GM21723 (cell line): Measurements from ENCODE around the gene CAMTA1.
"Not testable (repeated sequence)": the region's sequence is repeated elsewhere in the genome, so short reads cannot be mapped to it uniquely, and the experiment has no call there.

Experiments used
- ATAC-seq: cut with Tn5 transposase; IDR thresholded peaks from one replicate; pipeline ENCODE4 v1.9.1; 2021; ENCODE audit warnings: mild to moderate bottlenecking, moderate library complexity; ENCODE audit not compliant: unreplicated experiment

Gene CAMTA1

DNA sequence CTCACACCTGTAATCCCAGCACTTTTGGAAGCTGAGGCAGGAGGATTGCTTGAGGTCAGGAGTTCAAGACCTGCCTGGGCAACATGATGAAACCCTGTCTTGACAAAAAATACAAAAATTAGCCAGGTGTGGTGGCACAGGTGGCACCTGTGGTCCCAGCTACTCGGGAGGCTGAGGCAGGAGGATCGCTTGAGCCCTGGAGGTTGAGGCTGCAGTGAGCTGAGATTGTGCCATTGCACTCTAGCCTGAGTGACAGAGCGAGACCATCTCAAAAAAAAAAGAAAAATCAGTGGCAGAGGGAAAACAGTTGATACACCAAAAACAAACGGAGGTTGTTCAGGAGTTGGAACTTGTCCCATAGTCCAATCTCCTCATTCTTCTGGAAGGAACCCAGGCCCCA, 904.1 kb downstream of the CAMTA1 start:
- not testable (repeated sequence) for ATAC-seq

DNA sequence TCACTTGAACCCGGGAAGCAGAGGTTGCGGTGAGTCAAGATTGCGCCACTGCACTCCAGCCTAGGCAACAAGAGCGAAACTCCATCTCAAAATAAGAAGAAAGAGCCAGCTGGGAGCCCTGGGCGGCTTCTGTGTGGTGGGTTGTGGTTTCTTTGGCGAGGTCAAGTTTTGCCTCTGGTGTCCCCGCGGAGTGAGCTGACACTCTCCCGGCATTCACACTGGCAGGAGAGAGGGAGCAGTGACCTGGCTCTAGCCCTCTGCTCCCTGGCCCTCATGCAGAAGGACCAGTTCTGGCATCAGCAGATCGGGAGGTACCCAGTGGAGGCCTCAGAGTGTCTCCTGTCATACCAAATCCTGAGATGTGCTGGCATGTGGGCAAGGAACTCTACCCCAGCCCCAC, 904.8 kb downstream of the CAMTA1 start:
- no peak for ATAC-seq

DNA sequence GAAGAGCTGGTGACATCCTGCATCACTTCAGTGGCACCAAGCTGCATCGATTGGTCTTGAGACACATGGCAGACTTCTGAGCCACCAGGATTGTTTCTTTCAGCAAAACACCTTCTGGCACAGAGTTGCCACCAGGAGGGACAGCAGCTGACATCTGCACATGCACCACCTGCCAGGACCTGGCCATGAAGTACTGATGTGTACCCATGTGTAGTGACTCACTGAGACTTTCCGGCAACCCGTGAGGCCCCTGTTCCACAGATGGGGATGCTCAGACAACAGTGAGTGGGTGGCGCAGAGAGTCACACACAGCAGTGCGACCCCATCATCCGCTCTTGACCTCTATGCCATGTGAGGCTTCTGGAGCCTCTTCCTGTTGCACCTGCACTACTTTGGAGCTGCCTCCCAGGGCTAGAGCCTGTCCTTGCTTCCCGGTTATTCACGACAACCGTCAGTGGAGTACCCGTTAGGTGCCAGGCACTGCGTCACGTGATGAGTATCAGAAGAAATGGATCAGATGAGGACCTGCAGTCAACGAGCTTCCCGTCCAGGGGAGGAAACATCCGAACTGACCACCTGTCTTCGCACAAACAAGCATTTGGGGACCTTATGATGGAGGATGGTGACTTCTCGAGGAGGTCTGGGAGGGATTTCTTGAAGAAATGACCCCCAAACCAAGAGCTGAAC, 905.4 kb downstream of the CAMTA1 start:
- no peak for ATAC-seq

DNA sequence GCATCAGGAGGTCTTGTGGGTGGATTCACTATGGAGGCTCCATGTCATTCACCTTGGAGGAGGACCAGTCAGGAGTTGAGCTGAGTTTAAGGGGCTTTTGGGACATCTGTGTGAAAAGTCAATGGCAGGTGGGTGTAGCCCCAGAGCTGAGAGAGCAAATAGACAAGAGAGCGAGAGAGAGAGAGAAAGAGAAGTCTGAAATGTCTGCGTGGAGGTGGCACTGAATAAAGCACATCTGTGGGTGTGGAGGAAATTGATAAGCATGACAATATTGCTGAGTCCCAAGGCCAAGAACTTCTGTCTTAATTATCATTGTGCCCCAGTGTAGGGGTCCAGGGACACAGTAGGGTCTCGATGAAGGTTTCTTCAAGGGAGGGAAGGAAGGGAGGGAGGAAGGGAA, 906.3 kb downstream of the CAMTA1 start:
- no peak for ATAC-seq

DNA sequence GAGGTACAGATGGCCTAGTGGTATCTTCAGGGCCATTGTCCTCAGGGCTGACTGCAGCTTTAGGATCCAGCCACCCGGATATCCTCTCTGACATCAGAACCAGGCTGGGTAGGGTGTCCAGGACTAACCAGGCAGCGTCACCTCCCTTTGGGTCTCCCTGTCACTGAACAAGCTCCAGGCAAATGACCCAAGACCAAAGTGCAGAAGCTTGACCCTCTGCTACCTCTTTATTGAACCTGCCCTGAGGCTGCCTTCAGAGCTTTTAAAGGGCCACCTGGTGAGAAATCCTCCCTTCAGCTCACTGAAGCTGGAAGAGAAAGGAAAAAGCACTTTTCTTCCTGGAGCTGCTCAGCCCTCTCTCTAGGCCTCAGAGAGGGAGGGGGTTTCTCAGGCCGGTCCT, 906.8 kb downstream of the CAMTA1 start:
- no peak for ATAC-seq

DNA sequence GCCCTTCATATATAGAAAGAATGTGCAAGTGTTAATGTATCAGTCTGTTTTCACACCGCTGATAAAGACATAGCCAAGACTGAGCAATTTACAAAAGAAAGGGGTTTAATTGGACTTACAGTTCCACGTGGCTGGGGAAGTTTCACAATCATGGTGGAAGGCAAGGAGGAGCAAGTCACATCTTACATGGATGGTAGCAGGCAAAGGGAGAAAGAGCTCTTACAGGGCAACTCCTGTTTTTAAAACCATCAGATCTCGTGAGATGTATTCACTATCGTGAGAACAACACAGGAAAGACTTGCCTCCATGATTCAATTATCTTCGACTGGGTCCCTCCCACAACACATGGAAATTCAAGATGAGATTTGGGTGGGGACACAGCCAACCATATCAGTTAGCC, 907.8 kb downstream of the CAMTA1 start:
- not testable (repeated sequence) for ATAC-seq

DNA sequence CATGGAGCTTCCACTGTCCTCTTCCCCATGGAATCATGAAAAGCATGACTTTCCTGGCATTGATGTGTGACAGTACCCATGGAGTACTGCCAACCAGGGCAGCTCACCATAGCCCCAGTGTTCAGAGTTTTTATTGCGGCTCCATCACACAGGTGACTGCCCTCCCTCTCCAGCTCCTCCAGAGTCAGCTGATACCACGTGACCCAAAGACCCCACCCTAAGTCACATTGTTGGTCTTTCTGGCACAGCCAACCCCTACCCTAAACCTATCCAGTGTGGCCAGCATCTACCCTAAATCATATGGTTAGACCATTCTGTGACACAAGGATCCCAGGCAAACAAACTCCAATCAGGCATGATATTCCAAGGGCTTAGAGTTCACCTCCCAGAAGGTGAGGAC, 908.4 kb downstream of the CAMTA1 start:
- ATAC-seq = no peak

DNA sequence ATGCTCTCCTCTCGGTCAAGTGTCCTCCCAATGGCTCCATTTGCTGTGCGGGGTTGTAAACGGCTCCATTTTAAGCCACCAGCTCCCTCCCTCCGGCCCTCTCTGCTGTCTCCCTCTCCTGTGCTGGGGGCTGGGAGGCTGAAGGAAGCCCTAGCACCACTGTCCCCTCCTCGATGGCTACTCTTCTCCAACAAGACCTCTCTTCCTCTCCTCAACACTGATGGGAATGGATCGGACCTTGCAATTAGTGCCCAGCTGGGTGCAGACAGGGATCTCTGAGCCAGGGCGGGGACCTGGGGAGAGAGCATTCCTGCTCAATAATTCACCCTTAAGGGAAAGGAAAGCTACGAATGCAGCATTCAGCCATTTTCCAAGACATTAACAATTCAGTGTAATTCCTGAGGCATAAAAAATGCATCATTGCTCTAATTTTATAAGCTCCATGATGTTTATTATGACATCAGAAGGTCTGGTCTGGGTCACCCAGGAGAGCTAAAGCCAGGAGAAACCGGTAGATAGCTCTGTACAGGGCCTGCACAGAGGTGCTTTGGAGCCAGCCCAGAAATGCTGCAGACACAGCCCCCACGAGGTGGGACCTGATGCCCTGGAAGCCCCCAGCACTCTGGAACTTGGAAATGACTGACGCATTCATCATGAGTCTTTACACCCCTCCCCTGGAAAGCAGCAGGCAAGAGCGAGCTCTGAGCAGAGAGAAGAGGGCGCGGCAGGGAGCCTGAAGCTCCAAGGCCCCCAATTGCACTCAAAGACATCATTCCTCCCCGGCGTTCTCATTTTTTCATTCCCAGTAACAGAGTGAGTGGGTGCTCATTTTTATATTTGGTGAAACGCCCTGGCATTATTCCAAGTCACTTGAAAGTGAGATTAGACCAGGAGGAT, 909.6 kb downstream of the CAMTA1 start:
- no peak for ATAC-seq

DNA sequence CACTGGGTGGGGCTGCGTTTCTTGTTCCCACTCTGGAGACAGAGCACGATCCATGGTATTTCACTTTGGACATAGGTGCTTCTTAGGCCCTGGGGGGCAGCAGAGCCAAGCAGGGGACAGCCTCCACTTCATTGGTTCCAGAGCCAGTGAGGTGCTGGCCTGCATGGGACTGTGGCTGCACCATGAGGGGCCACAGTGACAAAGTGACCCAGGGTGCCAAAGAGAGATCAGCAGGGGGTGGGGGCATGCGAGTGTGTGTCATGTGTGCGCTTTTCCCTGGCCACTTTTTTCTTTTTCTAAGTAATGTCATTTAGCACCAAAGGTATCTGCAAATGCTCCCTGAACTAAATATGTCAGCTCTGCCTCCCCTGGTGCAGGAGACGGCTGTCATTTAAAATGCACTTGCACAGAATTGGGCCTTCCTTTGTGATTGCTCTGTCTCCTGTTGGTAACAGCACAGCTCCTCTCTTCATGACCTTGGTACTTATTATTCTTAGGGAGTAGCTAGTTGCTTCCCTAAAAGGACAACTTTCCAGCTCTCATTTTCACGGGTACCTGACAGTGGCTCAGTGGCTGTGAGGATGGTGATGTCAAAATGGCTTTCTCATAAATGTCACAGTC, 910.4 kb downstream of the CAMTA1 start:
- no peak for ATAC-seq

DNA sequence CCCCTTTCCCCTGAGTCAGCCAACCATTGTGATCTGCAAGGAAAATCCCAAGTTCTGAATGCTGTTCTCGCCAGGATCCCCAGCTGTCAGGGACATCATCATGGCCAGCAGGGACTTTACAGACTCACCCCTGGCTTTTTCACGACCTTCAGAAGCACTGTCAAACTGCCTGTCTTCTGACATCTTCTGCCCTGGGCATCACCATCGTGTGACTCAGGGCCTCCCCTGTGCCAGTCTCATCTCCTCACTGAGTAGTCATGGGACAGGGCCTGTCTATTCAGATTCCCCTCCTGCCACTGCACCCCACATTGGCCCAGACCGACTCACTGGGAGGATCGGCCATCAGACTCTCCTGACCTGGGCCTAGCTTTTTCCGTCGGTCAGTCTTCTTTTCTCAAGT, 913.4 kb downstream of the CAMTA1 start:
- ATAC-seq = no peak

DNA sequence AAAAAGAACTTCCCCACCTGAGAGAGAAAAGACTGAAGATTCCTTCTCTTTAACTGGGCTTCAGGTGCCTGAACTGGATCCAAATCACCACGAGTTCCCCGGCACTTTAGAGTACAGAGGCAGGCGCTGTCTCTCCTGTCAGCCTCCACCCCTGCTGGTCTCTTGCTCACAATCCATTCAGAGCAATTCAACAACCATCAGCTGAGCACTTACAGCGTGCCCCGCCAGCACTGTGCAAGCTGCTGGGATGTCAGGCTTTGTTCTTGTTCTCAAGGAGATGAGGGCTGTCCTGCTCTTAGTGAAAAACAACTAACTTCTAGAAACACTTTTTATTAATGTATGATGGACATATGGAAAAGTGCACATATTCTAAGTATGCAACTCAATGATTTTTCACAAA, 917.1 kb downstream of the CAMTA1 start:
- no peak for ATAC-seq

DNA sequence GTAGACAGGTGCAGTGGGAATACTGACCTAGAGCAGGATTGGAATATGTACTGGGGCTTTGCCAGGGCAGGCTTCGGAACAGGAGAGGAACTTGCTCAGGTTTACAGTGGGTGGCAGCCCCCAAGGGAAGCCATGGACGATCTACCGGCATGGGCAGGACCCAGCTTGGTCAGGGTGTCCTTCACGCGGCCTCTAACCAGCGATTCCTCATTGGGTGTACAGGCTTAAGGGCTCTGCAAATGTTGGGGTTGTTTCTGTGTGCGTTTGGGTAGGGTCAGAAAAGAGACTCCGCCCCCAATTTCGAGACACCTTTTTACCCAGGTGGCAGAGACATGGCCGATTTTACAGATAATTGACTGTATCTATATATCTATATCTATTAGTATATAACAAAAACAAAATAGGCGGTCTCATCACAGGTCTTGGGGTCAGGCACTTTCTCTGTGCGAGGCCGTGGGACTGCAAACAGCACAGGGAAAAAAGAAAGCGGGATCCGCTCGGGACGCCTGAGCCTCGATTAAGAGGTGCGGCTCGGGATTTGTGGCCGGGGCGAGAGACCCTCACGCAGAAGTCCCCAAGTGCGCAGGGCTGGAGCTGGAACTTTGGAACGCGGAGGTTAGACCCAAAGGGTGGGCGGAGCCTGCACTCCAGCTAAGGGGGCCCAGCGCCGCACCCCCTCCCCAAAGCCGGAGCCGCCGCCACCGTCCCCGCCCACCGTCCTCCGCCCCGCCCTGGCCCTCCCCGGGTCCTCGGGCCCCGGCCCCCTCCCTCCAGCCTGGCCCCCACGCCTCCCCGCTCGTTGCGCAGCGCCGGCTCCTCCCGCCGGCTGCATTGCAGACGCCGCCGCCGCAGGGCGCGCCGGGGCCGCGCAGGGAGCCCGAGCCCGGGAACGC, 918.3 kb downstream of the CAMTA1 start:
- ATAC-seq = peak; percentile 14

DNA sequence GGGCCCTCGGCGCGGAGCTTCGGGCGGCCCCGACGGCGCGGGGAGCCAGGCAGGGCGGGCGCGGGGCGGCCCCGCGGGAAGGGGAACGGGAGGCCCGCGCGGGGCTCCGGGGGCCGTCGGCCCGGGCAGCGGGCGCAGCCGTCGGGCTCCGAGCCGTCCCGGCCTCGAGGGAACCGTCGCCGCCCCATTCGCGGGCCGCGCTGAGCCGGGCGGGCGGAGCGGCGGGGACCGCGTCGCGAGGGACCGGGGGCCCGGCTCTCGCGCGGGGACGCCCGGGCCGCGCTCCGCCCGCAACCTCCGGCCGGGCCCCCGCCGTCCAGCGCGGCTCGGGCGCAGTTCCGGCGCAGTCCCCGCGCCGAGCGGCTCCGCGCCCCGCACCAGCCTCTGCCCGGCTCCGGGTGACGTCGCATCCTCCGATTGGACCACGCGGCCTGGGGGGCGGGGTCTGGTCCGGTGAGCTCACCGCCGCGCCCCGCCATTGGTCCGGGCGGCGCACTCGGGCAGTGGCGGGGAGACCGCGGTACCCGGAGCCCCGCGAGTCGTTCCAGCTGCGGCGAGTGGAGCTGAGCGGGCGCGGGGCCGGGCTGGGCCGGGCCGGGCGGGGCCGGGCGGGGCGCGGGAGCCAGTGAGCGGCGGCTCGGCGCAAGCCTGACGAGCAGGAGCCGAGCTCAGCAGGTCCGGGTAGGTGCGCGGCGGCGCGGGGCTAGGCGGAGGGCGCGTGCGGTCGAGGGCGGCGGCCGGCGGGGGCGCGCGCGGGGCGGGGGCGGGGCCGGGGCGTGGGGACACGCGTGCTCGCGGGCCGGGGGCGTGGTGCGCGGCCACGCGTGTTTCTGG, 919.2 kb downstream of the CAMTA1 start:
- ATAC-seq = peak; percentile 91

DNA sequence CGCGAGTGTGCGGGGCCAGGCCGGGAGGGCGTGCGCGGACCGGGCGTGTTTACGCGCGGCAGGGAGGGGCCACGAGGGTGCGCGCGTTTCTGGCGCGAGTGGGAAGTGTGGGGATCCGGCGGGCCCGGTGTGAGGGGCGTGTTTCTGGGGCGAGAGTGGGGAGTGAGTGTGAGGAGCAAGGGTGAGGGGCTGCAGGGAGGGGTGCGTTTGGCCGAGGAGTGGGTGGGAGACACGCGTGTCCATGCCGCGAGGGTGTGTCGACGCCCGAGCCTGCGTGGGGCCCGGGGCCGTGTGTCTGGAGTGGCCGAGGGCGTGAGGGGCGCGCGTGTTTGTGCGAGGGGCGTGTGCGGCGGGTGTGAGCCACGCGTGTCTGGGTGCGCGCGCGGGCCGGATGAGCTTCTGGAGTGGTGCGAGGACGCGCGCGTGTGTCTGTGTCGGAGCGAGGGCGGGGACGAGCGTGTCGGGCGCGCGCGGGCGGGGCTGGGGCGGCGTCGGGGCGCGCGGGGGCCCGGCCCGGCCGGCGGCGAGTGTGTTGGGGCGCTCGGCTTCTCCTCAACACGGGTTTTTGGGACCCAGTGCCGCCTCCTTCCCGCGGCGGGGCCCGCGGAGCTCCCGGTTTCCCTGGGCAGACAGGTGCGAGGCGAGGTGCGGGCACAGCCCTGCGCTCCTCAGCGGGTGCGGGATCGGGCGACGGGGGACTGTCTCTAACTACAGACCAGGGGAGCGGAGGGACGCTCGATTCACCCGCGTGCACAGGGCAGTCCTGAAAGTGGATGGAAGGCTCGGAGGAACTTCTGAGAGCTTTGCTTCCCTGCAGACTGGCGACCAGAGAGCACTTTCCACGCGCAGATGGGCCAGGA, 920.0 kb downstream of the CAMTA1 start:
- no peak for ATAC-seq

DNA sequence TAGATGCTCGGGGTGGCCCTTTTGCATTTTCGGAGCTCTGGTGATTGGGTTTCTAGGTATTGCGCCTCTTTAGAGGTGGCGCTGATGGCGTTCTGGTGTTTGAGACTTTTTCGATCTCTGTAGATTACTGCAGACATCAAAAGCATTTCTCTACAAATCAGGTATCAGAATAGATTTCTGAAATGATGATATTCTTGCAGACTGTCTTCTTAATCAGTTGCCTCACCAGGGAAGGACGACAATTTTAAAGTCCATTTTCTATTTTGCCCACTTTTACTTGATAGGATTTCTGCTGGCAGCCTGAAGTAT, 920.6 kb downstream of the CAMTA1 start:
- no peak for ATAC-seq

DNA sequence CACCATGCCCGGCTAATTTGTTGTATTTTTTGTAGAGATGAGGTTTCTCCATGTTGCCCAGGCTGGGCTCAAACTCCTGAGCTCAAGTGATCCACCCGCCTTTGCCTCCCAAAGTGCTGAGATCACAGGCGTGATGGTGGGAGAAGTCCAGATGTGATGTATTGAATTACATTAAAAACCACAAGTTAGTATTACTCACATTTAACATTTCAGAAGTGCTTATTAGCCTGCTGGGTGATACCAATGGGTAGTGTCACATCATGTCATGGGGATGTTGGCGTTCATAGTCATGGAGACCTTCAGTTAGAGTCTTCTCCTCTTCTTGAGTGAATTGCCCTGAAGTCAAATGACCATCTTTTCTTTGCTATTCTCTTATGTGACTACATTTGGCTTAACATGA, 922.3 kb downstream of the CAMTA1 start:
- no peak for ATAC-seq

DNA sequence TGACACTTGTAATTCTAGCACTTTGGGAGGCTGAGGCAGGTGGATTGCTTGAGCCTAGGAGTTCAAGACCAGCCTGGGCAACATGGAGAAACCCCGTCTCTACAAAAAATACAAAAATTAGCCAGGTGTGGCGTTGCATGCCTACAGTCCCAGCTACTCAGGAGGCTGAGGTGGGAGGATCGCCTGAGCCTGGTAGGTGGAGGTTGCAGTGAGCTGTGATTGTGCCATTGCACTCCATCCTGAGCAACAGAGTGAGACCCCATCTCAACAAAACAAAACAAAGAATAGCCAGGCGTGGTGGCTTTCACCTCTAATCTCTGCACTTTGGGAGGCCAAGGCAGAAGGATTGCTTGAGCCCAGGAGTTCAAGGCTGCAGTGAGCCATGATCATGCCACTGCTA, 922.8 kb downstream of the CAMTA1 start:
- ATAC-seq = not testable (repeated sequence)

DNA sequence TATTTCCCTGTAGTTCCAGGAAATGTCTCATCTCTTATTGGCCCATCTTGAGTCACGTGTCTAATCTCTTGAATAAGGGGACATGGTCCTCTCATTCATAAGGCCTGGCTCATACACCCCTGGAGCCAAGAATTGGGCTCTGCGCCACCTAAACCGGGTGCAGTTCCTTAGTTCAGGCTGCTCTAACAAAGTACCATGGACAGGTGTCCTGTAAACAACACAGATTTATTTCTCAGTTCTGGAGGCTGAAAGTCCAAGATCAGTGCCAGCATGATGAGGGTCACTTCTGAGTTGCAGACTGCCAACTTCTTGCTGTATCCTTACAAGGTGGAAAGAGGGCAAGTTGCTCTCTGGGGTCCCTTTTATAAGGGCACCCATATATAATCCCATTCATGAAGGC, 925.6 kb downstream of the CAMTA1 start:
- ATAC-seq = no peak

DNA sequence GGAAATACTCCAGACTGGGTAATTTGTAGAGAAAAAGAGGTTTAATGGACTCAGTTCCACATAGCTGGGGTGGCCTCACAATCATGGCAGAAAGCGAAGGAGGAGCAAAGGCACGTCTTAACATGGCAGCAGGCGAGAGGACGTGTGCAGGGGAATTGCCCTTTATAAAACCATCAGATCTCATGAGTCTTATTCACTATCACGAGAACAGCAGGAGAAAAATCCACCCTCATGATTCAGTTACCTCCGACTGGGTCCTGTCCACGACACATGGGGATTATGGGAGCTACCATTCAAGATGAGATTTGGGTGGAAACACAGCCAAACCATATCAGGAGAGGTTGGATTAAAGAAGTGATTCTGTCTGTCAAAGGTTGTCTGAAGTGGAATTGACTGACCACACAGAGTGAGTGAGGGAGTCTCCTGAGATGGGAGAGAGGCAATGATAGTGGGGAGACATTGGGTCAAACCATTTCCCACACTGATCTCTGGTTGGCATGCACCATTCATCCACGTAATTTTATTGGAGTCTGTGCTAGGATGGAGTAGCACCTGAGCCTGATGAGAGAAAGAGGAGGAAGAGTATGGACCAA, 927.6 kb downstream of the CAMTA1 start:
- ATAC-seq = no peak
